ENCODE data around the gene FHAD1. TPM values are rescaled to one million over a fixed set of nuclear protein-coding genes. Genes with fewer than 3 reads are reported as not detected.

The FHAD1 gene
- total RNA-seq, 4 donors from 2014 or later: 0.96 TPM; not detected in 3

DNA sequence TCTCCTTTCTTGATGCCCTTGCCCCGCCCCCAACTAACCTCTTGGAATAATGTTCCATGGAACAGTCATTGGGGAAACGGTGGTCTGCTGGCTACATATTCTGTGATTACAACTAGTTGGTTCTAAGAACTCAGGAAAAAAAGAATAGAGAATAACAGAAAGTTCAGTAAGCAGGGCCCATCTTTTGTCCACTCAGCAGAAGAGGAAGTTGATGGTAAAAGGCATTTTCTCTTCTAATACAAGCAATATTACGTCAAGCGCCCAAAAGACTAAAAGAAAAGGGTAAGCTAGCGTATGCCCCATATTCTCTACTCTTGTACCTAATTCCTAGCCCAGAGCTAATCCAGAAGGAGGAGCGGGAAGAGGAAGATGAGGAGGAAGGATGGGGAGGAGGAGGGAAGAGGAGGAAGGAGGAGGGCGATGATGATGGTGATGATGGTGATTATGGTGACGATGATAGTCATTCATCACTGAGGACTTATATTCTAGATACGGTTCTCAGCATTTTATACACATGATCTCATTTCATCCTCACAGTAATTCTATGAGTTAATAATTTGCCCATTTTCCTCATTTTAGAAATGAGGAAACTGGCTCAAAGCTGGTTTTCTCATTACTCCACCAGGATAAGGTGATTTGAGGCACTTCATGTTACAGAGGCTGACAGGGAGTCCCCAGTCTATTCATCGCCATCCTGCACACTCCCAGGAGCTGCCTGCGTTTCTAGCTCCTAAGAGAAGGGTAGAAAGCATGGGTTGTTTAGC, 86.1 kb downstream of the FHAD1 start:
- no peak for DNase-seq (ENCODE audit: low spot score)
- TF ChIP-seq, protein P1, sequence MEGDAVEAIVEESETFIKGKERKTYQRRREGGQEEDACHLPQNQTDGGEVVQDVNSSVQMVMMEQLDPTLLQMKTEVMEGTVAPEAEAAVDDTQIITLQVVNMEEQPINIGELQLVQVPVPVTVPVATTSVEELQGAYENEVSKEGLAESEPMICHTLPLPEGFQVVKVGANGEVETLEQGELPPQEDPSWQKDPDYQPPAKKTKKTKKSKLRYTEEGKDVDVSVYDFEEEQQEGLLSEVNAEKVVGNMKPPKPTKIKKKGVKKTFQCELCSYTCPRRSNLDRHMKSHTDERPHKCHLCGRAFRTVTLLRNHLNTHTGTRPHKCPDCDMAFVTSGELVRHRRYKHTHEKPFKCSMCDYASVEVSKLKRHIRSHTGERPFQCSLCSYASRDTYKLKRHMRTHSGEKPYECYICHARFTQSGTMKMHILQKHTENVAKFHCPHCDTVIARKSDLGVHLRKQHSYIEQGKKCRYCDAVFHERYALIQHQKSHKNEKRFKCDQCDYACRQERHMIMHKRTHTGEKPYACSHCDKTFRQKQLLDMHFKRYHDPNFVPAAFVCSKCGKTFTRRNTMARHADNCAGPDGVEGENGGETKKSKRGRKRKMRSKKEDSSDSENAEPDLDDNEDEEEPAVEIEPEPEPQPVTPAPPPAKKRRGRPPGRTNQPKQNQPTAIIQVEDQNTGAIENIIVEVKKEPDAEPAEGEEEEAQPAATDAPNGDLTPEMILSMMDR (IDR thresholded peaks at IDR 0.05): no peak

DNA sequence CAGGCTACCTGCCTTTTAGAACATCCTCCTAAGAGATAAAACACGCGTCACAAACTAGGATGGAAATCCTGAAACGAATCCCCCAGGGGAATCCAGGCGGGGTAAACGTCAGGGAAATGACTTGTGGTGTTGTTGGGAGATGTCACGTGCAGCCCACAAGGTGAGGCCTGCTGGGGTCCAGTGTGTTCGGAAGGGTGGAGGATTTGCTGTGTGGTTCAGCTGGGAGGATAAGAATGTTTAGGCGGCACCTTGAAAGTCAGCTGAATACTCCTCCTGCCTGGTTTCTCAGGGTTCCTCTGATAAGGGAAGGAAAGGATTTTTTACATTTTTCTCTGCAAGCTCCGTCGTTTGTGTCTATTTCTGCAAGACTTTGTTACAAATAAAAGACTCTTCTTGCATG, 88.0 kb downstream of the FHAD1 start:
- DNase-seq (ENCODE audit: low spot score) (no peak), ATAC-seq (ENCODE audit: low FRiP score) (no peak)
- TF ChIP-seq, protein P1 (IDR thresholded peaks at IDR 0.05): no peak

More for the DNA sequence above, 86.1 kb downstream of the FHAD1 start:
- no peak for ATAC-seq (ENCODE audit: low FRiP score)

DNA sequence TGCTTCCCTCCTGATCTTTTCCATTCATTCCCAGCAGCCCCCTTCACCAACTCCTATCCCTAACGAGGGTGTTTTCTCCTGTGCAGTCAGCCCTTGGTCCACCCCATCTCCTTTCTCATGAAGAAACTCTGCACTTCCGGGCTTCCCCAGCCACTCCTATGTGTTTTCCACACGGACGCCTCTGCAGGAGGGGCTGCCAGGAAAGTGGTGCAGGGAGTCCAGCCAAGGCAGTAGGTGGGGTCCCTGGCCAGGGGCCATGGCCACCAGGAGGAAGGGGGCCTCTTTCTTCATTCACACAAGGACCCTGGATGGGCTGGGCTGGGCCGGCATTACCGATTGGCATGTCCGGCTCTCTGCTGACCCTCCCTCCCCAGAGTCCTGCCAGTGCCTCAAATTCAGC, 89.8 kb downstream of the FHAD1 start:
- DNase-seq (ENCODE audit: low spot score) (no peak), ATAC-seq (ENCODE audit: low FRiP score) (no peak)
- TF ChIP-seq, protein P1 (IDR thresholded peaks at IDR 0.05): no peak

DNA sequence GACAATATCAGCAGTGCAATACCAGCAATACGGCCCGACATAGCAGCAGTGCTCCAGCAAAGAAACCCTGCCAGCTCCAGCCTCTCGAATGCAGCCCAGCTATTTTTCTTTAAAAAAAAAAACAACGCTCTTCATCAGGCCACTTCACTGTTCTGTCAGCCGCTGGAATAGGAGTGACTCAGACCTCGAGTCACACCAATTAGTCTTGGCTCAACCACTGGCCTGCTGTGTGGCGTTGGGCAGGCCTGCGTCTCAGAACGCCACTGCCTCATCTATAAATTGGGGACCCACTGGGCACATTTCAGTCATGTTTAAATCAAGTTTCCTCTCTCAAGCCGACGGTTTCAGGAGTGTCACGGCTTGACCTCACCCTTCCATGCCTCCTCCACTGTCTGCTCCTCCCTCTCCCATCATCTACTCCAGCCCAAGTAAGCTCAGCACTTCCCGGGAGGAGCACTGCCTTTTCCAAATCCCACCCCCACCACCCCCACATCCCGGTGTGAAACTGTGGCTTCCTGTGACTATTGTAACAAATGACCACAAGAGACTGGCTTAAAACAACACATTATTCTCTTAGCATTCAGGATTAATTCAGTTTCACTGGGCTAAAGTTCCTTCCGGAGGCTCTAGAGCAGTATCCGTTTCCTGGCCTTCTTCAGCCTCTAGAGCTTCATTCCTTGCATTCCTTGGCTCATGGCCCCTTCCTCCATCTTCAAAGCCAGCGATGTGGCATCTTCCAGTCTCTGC, 90.8 kb downstream of the FHAD1 start:
- TF ChIP-seq, protein P1 (IDR thresholded peaks at IDR 0.05): no peak
- no peak for DNase-seq (ENCODE audit: low spot score)
- peak; percentile 59 for ATAC-seq (ENCODE audit: low FRiP score)

DNA sequence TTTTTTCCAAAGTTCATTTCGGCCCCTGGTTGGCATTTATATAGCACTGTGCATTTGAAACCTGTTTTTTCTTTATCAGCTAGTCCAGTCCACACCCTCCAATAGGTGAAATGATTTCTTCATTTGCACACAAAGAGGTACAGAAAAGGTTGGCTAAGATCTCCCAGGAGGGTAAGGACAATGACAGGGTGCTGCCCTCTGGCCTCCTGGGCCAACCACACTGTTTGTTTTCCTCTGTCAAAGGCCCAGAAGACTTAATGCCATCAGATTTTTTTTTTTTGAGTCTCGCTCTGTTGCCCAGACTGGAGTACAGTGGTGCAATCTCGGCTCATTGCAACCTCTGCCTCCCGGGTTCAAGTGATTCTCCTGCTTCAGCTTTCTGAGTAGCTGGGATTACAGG, 92.5 kb downstream of the FHAD1 start:
- DNase-seq (ENCODE audit: low spot score) (no peak), ATAC-seq (ENCODE audit: low FRiP score) (no peak)

DNA sequence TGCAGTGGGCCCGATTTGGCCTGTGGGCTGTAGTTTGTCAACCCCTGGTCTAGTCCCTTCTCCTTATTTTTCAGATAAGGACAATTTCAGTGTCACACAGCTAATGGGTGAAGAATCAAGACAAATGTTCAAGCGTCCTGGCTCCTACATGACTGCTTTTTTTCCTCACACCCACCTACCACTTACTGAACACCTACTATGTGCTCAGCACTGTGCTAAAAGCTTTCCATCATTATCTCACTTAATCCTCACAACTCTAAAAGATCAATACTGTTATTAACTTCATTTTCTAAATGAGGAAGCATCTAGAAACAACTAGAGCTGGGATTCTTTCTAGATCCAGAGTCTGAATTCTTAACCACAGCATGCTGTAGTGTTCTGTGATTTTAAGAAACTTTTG, 94.2 kb downstream of the FHAD1 start:
- no peak for ATAC-seq (ENCODE audit: low FRiP score)
- TF ChIP-seq, protein P1 (IDR thresholded peaks at IDR 0.05): no peak
- DNase-seq (ENCODE audit: low spot score): no peak

More for the DNA sequence above, 92.5 kb downstream of the FHAD1 start:
- TF ChIP-seq, protein P1 (IDR thresholded peaks at IDR 0.05): no peak
